GM12891 (cell line): ENCODE results near the gene SYNE1.

Experiments used
- DNase-seq: peaks from one replicate; pipeline ENCODE4 v3.0.0; 2011; ENCODE audit warnings: low spot score; ENCODE audit not compliant: insufficient read length
- FAIRE-seq: peaks from 2 replicates; lab custom pipeline; 2011; peaks lifted over from hg19 to GRCh38; lab: Jason Lieb, UNC
- PAX5 ChIP-seq: IDR thresholded peaks from 2 replicates; pipeline ENCODE4 v1.6.1; 2011; ENCODE audit warnings: low read length, moderate library complexity, mild to moderate bottlenecking; ENCODE audit not compliant: insufficient read depth, severe bottlenecking
- POLR2A ChIP-seq: IDR thresholded peaks from 2 replicates; pipeline ENCODE4 v1.6.1; 2011; ENCODE audit warnings: low read depth, low read length, control low read depth
- POLR2AphosphoS5 ChIP-seq: IDR thresholded peaks from 2 replicates; pipeline ENCODE4 v1.6.1; 2011; ENCODE audit warnings: low read depth, low read length, control low read depth
- POU2F2 ChIP-seq: IDR thresholded peaks from 2 replicates; pipeline ENCODE4 v1.6.1; 2011; ENCODE audit warnings: low read depth, mild to moderate bottlenecking, control low read depth, low read length, moderate library complexity
- SPI1 ChIP-seq: IDR thresholded peaks from 2 replicates; pipeline ENCODE4 v1.6.1; 2011; ENCODE audit warnings: low read depth, low read length, control low read depth
- TAF1 ChIP-seq: IDR thresholded peaks from 2 replicates; pipeline ENCODE4 v1.6.1; 2011; ENCODE audit warnings: low read depth, low read length, control low read depth

Gene SYNE1

DNA sequence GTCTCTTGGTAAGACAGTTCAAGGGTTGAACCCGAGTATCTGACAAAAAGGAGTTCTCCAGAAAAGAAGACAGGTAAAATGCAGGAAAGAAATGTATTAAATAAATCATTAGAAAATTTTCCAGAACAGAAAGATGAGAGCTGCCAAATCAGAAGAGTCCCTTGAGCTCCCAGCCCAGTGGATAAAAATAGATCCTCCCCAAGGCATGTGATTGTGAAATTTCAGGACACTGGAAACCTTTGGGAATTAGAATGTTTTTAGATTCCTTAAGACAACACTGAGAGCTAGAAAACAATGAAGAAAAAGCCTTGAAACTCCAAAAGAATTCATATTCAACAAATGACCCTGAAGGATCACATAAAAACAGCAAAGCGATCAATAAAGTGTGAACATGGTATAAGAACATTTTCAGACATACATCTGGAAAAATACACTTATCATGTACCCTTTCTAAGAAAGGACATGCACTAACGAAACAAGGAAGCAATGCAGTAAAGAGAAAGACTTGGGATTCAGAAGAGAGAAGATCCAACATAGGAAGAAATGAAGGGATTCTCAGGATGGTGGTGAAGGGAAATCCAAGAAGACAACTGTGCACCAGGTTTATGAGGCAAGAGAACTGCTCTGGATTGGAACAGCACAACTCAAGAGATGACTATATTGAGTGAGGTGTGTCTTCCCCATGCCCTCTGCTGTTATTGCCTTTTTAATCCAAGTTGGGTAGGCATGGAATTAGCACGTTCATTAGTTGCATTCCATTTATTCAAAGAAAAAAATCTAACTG, 390.4 kb downstream of the SYNE1 start:
- no peak for DNase-seq
- no peak for TF ChIP-seq POU2F2
- no peak for TF ChIP-seq SPI1
- no peak for TF ChIP-seq TAF1
- no peak for TF ChIP-seq POLR2A
- no peak for TF ChIP-seq PAX5
- TF ChIP-seq POLR2AphosphoS5: no peak
- FAIRE-seq: no peak

DNA sequence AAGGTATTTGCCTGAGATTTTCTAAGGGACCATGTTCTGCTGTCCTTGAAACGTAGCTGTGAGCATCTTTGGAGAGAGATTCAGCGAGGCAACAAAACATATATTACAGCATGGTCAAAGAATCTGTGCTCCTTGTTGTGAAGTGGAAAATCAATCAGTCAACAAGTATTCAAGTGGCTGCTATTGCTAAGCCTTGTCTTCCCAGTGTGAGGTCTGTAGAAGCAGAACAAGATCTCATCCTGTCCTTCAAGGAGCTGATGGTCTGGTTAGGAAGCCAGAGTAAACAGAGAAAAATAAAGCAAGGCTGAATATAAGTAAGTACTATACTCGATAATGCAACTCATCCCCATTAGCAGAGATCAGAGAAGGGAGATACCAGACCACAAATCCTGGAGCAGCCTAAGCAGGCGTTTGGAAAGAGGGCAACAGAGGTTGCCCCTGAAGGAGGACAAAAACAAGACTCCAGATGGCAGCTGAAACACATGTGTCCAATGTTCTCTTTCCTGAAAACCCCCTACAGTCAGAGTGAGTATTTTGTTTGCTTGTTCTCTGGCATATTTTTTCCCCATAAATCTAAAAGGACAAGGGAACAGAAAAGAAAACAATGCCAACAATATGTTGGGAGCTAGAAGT, 392.0 kb downstream of the SYNE1 start:
- FAIRE-seq (no peak), DNase-seq (no peak)
- TF ChIP-seq SPI1 (no peak), POLR2A (no peak), POU2F2 (no peak), TAF1 (no peak), POLR2AphosphoS5 (no peak), PAX5 (no peak)

DNA sequence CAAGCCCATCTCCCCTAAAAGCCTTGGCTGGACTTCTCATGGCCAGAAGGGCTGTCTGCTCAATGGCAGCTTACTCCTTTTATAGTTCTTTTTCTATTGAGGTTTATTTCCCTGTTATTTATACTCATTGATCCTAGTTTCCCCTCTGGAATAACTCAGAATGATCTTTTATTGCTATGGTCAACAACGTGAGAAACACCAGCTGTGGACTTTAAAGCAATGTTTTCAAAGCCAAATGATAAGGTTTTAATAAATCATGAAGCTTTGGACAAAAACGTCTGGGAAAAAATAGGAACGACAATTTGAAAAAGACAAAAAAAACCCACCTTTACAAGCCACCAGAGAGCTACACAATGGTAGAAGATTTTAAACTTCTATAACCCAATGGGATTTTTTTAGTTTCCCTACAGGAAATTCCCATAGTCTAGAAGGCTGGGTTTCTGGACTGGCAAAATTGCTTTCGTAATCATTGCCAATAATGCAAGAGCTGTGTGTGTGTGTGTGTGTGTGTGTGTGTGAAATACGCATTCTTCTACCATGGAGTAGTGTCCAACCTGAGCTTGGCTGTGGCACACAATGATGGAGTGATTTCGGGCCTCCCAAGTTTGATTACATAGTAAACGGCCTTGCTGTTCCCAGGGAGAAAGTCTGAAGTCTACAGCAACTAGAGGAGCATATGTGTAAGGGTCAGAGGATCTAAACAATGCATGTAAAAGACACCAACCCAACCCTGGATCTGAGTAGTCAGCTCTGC, 396.0 kb downstream of the SYNE1 start:
- TF ChIP-seq POLR2A (no peak), TAF1 (no peak)
- DNase-seq: no peak
- no peak for FAIRE-seq

DNA sequence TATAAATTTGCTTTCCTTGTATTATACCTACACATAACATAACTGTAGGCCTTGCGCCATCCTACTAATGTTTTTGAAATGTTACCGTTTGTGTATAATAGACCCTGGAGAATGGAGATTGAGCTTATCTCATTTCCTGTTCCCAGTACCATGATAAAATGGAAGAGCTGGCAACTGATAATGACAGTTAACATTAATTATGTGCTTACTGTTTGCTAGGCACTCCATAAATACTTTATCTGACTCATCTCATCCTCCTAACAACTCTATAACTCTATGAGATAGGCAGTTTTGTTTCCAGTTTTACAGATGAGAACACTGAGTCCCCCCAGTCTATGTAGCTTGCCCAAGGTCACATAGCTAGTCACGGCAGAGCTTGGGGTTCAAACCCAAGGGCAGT, 396.7 kb downstream of the SYNE1 start:
- no peak for DNase-seq
- TF ChIP-seq TAF1 (no peak), POU2F2 (no peak), PAX5 (no peak), SPI1 (no peak), POLR2AphosphoS5 (no peak)
- no peak for FAIRE-seq

DNA sequence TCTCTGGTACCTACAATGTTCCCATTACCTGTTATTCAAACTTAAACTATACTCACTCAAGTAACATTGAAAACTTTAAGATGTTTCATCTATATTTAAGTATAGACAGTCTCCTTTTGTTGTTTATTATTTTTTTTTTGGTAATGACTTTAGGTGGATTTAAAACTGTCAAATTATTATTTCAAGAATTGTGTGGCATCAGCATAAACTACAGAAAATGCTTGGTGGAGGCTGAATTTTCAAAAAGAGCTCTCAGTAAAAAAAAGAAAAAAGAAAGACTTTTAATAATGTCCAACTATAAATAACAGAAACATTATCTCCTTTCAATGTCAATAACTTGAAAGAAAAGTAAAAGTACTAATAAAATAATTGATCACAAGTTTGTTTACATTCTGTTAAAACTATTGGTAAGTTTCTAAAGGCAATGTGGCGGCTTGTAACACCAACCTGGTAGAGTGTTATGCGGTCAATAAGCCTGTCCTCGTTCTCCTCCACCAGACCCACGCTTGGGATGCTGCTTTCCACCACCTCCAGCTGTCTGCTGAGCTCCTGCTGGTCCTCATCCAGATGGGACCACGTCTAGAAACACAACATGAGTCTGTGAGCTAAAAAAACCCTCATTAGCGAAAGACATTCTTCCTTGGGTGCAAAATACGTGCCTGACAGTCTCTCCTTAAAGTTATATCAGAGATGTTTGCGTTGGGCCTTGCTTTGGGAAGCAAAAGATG, 400.6 kb downstream of the SYNE1 start:
- no peak for FAIRE-seq
- TF ChIP-seq POLR2AphosphoS5: no peak
- no peak for TF ChIP-seq PAX5
- TF ChIP-seq TAF1: no peak
- no peak for DNase-seq

DNA sequence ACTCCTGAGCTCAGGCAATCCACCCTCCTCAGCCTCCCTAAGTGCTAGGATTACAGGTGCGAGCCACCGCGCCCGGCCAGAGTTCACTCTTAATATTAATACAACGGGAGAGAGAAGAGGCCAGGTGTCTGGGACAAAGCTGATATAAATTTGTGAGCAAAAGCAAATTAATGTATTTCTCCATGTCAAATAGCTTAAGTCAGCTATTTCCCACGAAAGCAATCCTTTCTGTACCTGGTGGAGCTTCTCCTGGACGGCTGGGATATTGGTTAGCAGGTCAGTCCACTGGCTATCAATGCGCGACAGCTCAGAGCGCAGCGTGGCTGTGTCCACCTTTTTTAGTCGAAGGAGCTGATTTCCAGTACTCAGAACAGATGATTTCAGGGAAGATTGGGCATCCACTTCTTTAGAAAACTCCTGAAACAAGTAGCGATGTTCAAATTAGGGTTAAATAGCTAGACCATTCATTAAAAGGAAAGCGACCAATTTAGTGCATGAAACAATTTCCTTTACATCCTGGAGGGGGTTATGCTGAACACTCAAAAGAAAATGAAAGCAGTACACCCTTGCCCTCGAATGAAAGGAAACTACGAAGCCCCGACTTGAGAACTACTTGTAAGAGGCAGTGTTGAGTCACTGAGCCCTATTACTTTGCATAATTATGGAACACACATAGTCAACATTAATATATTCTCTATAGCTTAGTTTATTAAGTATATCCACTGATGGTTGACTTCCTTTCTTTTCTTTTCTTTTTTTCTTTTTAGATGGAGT, 403.4 kb downstream of the SYNE1 start:
- FAIRE-seq: no peak
- no peak for DNase-seq
- TF ChIP-seq POLR2AphosphoS5 (no peak), POLR2A (no peak), PAX5 (no peak), POU2F2 (no peak), SPI1 (no peak), TAF1 (no peak)

DNA sequence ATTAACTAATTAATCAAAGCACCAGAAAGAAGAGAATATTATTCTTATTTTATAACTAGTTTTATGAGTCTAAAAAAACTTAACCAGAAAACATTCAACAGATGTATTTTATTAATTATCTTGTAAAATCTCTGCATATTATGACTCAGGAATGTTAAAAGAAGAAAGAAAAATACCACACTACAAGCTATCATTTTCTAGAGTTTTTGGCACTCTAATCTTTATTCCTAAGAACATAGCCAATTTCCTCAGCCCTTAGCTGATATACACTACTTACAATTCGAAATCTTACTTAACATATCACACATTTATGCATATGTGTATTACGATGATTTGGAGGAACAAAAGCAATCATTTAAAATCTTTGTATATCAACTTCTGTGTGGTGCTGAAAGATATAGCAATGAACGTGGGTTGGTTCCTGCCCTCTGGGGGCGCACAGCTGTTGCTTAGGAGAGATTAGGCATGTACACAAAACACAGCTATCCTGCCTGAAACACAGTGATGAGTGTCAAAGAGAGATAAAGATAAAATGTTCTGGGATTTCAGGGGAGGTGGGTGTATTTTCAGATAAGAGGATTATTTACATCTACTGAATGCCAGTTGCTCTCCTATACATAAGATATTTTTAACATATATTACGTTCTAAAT, 404.5 kb downstream of the SYNE1 start:
- TF ChIP-seq TAF1 (no peak), PAX5 (no peak), POLR2AphosphoS5 (no peak), POLR2A (no peak), SPI1 (no peak), POU2F2 (no peak)
- no peak for DNase-seq
- no peak for FAIRE-seq

DNA sequence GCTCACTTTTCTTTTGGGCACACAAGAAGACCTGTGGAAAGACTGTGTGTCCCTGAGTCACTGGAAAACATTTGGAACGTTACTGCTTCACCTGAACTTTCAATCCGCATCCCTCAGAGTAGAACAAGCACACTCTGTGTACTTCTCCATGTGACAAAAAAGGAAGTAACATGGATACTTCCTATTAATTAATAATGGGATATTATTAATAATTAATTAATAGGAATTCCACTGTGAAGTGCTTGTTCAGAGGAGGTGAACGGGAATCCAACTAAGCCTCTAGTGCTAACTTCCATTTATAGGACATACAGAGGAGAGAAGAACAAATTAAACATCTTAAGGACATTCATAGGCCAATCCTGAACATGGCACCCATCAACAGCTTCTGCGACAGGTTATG, 407.8 kb downstream of the SYNE1 start:
- DNase-seq (no peak), FAIRE-seq (no peak)
- TF ChIP-seq SPI1 (no peak), PAX5 (no peak), POU2F2 (no peak), TAF1 (no peak), POLR2AphosphoS5 (no peak), POLR2A (no peak)
